Measurements from ENCODE around the gene CXCL10. TPM values are rescaled to one million over a fixed set of nuclear protein-coding genes. Genes with fewer than 3 reads are reported as not detected.

Gene CXCL10
- total RNA-seq, 2 experiments from 2014 or later = 1.3 to 1.5 TPM

- peaks cover 18% of the 10 kb centered on the region for H3K4me1 Mint-ChIP-seq
- H3K9me3 Mint-ChIP-seq = no peaks in the 10 kb centered on the region
- DNase-seq = no peak
- no peaks in the 10 kb centered on the region for H3K27me3 Mint-ChIP-seq
- H3K4me3 Mint-ChIP-seq = no peak overlapping the region
- H3K36me3 Mint-ChIP-seq (ENCODE audit: low read depth) = peaks cover 5% of the 10 kb centered on the region
- ChIA-PET CTCF (no interaction called here), POLR2A (interaction anchor here (1.0 kb wide), 1 partner anchor 41 kb away, joined by 3 read pairs; no protein-coding TSS in a partner anchor)
- no peak overlapping the region for H3K27ac Mint-ChIP-seq
Measured at GRCh38 chr4:76017056-76017686, 6.1 kb downstream of the CXCL10 start.

- ChIA-PET CTCF (no interaction called here), POLR2A (interaction anchor here (1.0 kb wide), 1 partner anchor 42 kb away, joined by 3 read pairs; no protein-coding TSS in a partner anchor)
- no peak overlapping the region for H3K4me3 Mint-ChIP-seq
- H3K36me3 Mint-ChIP-seq (ENCODE audit: low read depth) = peaks cover 5% of the 10 kb centered on the region
- peak; percentile 53 for DNase-seq
- peaks cover 21% of the 10 kb centered on the region for H3K4me1 Mint-ChIP-seq
- H3K27ac Mint-ChIP-seq = peak overlapping the region; percentile 2
- H3K27me3 Mint-ChIP-seq = no peaks in the 10 kb centered on the region
- no peaks in the 10 kb centered on the region for H3K9me3 Mint-ChIP-seq
Measured at GRCh38 chr4:76016393-76016792, 6.9 kb downstream of the CXCL10 start.

GRCh38 chr4:76013540-76013939, 9.8 kb downstream of the CXCL10 start:
- H3K27ac Mint-ChIP-seq = no peak overlapping the region
- peaks cover 20% of the 10 kb centered on the region for H3K4me1 Mint-ChIP-seq
- H3K27me3 Mint-ChIP-seq = peaks cover 2% of the 10 kb centered on the region
- CTCF ChIA-PET = interaction anchor here (3.8 kb wide), 1 partner anchor 17 kb away, joined by 16 read pairs; no protein-coding TSS in a partner anchor
- POLR2A ChIA-PET = no interaction called here
- no peak for DNase-seq
- no peak overlapping the region for H3K4me3 Mint-ChIP-seq
- H3K9me3 Mint-ChIP-seq = no peaks in the 10 kb centered on the region
- peaks cover 5% of the 10 kb centered on the region for H3K36me3 Mint-ChIP-seq (ENCODE audit: low read depth)

GRCh38 chr4:76012388-76012801, 10.9 kb downstream of the CXCL10 start:
- no peak overlapping the region for H3K27ac Mint-ChIP-seq
- no peak for DNase-seq
- no peaks in the 10 kb centered on the region for H3K9me3 Mint-ChIP-seq

GRCh38 chr4:76011700-76012387, 11.5 kb downstream of the CXCL10 start:
- H3K27me3 Mint-ChIP-seq = peaks cover 7% of the 10 kb centered on the region
- CTCF ChIA-PET = interaction anchor here (3.8 kb wide), 1 partner anchor 15 kb away, joined by 16 read pairs; no protein-coding TSS in a partner anchor
- no peak for DNase-seq
- H3K27ac Mint-ChIP-seq = no peak overlapping the region
- peaks cover 5% of the 10 kb centered on the region for H3K36me3 Mint-ChIP-seq (ENCODE audit: low read depth)
- peaks cover 19% of the 10 kb centered on the region for H3K4me1 Mint-ChIP-seq
- POLR2A ChIA-PET = no interaction called here
- no peaks in the 10 kb centered on the region for H3K9me3 Mint-ChIP-seq
- no peak overlapping the region for H3K4me3 Mint-ChIP-seq

More at GRCh38 chr4:76012388-76012801, 10.9 kb downstream of the CXCL10 start:
- ChIA-PET CTCF (interaction anchor here (3.8 kb wide), 1 partner anchor 16 kb away, joined by 16 read pairs; no protein-coding TSS in a partner anchor), POLR2A (no interaction called here)
- no peak overlapping the region for H3K4me3 Mint-ChIP-seq
- H3K36me3 Mint-ChIP-seq (ENCODE audit: low read depth) = peaks cover 5% of the 10 kb centered on the region
- H3K27me3 Mint-ChIP-seq = peaks cover 4% of the 10 kb centered on the region
- H3K4me1 Mint-ChIP-seq = peaks cover 20% of the 10 kb centered on the region

GRCh38 chr4:76011018-76011670, 12.2 kb downstream of the CXCL10 start:
- Mint-ChIP-seq H3K27ac (no peak overlapping the region), H3K4me3 (no peak overlapping the region), H3K4me1 (peaks cover 12% of the 10 kb centered on the region), H3K27me3 (peaks cover 8% of the 10 kb centered on the region), H3K36me3 (ENCODE audit: low read depth) (peaks cover 5% of the 10 kb centered on the region), H3K9me3 (no peaks in the 10 kb centered on the region)
- no peak for DNase-seq
- CTCF ChIA-PET = no interaction called here
- POLR2A ChIA-PET = no interaction called here

GRCh38 chr4:76010576-76010975, 12.7 kb downstream of the CXCL10 start:
- H3K4me1 Mint-ChIP-seq = peaks cover 10% of the 10 kb centered on the region
- no peak for DNase-seq
- H3K27ac Mint-ChIP-seq = no peak overlapping the region
- H3K36me3 Mint-ChIP-seq (ENCODE audit: low read depth) = peaks cover 5% of the 10 kb centered on the region
- no peak overlapping the region for H3K4me3 Mint-ChIP-seq
- POLR2A ChIA-PET = no interaction called here
- H3K9me3 Mint-ChIP-seq = no peaks in the 10 kb centered on the region
- CTCF ChIA-PET = interaction anchor here (1.6 kb wide), 1 partner anchor 26 kb away, joined by 4 read pairs; no protein-coding TSS in a partner anchor
- peaks cover 8% of the 10 kb centered on the region for H3K27me3 Mint-ChIP-seq

GRCh38 chr4:76009311-76009710, 14.0 kb downstream of the CXCL10 start:
- Mint-ChIP-seq H3K27ac (no peak overlapping the region), H3K4me3 (no peak overlapping the region), H3K27me3 (peaks cover 8% of the 10 kb centered on the region), H3K36me3 (ENCODE audit: low read depth) (peaks cover 2% of the 10 kb centered on the region), H3K4me1 (peaks cover 10% of the 10 kb centered on the region), H3K9me3 (no peaks in the 10 kb centered on the region)
- ChIA-PET CTCF (interaction anchor here (1.2 to 1.6 kb wide), 2 partner anchors 13 to 27 kb away, joined by 4 to 5 read pairs; no protein-coding TSS in a partner anchor), POLR2A (no interaction called here)
- DNase-seq = no peak

GRCh38 chr4:76007089-76007862, 16.0 kb downstream of the CXCL10 start, which contains the start of gene CXCL9:
Gene CXCL9, minus strand, starts transcription at chr4:76007509. Its CDS starts 60 bp downstream, at chr4:76007449.
- no peak for DNase-seq
- POLR2A ChIA-PET = no interaction called here
- no peaks in the 10 kb centered on the region for H3K9me3 Mint-ChIP-seq
- CTCF ChIA-PET = interaction anchor here (1.5 kb wide), 1 partner anchor 11 kb away, joined by 5 read pairs; no protein-coding TSS in a partner anchor
- H3K4me1 Mint-ChIP-seq = peaks cover 14% of the 10 kb centered on the region
- no peak within 1 kb of the TSS for H3K4me3 Mint-ChIP-seq
- H3K27ac Mint-ChIP-seq = no peak within 1 kb of the TSS
- H3K27me3 Mint-ChIP-seq = peaks cover 8% of the 10 kb centered on the region
- no peaks in the 10 kb centered on the region for H3K36me3 Mint-ChIP-seq (ENCODE audit: low read depth)

- H3K9me3 Mint-ChIP-seq = no peaks in the 10 kb centered on the region
- H3K36me3 Mint-ChIP-seq (ENCODE audit: low read depth) = no peaks in the 10 kb centered on the region
- ChIA-PET CTCF (no interaction called here), POLR2A (no interaction called here)
- H3K4me3 Mint-ChIP-seq = no peak overlapping the region
- H3K27ac Mint-ChIP-seq = no peak overlapping the region
- peaks cover 6% of the 10 kb centered on the region for H3K27me3 Mint-ChIP-seq
- H3K4me1 Mint-ChIP-seq = peaks cover 7% of the 10 kb centered on the region
- DNase-seq = no peak
Measured at GRCh38 chr4:76003620-76004019, 19.7 kb downstream of the CXCL10 start.

- Mint-ChIP-seq H3K27ac (no peak overlapping the region), H3K4me1 (peaks cover 7% of the 10 kb centered on the region)
- CTCF ChIA-PET = no interaction called here
Measured at GRCh38 chr4:76003035-76003434, 20.3 kb downstream of the CXCL10 start.

GRCh38 chr4:76002176-76002575, 21.1 kb downstream of the CXCL10 start:
- H3K27me3 Mint-ChIP-seq = peaks cover 3% of the 10 kb centered on the region
- POLR2A ChIA-PET = no interaction called here
- DNase-seq = no peak
- peaks cover 7% of the 10 kb centered on the region for H3K4me1 Mint-ChIP-seq
- no peak overlapping the region for H3K27ac Mint-ChIP-seq
- CTCF ChIA-PET = no interaction called here
- no peaks in the 10 kb centered on the region for H3K9me3 Mint-ChIP-seq
- no peaks in the 10 kb centered on the region for H3K36me3 Mint-ChIP-seq (ENCODE audit: low read depth)
- no peak overlapping the region for H3K4me3 Mint-ChIP-seq

More at GRCh38 chr4:76003035-76003434, 20.3 kb downstream of the CXCL10 start:
- POLR2A ChIA-PET = no interaction called here
- H3K27me3 Mint-ChIP-seq = peaks cover 4% of the 10 kb centered on the region
- no peak for DNase-seq
- no peak overlapping the region for H3K4me3 Mint-ChIP-seq
- H3K36me3 Mint-ChIP-seq (ENCODE audit: low read depth) = no peaks in the 10 kb centered on the region
- H3K9me3 Mint-ChIP-seq = no peaks in the 10 kb centered on the region
